Fibroblast of villous mesenchyme (primary cell): ENCODE data around the gene FHOD1. TPM values are rescaled to one million over a fixed set of nuclear protein-coding genes. Genes with fewer than 3 reads are reported as not detected.
A peak's percentile ranks its signal among the peaks of the same experiment; 100 is the strongest.

Experiments used
- DNase-seq: peaks from one replicate; pipeline ENCODE4 v3.0.0-alpha.2; 2010; ENCODE audit warnings: low read depth
- H3K4me3 ChIP-seq: 2 replicates; pipeline ENCODE4 v1.5.1; 2011; ENCODE audit warnings: low read depth, mild to moderate bottlenecking, low read length
- CTCF ChIP-seq: IDR thresholded peaks from 2 replicates; pipeline ENCODE4 v1.5.1; 2012; ENCODE audit warnings: low read depth, mild to moderate bottlenecking, low read length; ENCODE audit not compliant: insufficient read depth
- total RNA-seq: library from RNA; depleted of rRNA; stranded (reverse); fragments of >200 nt; gene quantifications from 2 replicates; pipeline ENCODE4 v1.2.3, GENCODE V29; 2012

The FHOD1 gene
- total RNA-seq, 1 donor, result 22.9 TPM

- TF ChIP-seq CTCF, result no peak
- DNase-seq, result no peak
- no peak overlapping the region for H3K4me3 ChIP-seq
Observed at GRCh38 chr16:67238806-67239470, 8.3 kb downstream of the FHOD1 start.

DNA sequence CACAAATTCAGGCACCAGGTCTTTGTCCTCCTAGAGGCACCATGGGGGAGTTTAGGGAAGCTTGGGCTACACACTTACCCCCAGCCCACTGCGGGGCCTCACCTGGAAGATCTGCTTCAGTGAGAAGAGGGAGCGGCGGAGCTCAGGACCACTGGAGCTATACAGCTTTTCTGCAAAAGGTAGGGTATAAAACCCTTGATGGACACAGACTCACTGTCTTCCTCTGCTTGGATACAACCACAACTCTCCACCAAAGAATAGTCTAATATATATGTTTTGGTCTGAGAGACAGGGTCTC is 9.1 kb downstream of the FHOD1 start:
- no peak overlapping the region for H3K4me3 ChIP-seq
- no peak for DNase-seq
- TF ChIP-seq CTCF, result no peak

- H3K4me3 ChIP-seq, result no peak overlapping the region
- TF ChIP-seq CTCF, result no peak
- no peak for DNase-seq
Observed at GRCh38 chr16:67237396-67238277, 9.6 kb downstream of the FHOD1 start.

- TF ChIP-seq CTCF, result no peak
- DNase-seq, result peak; percentile 56
- no peak overlapping the region for H3K4me3 ChIP-seq
Observed at GRCh38 chr16:67236563-67237395, 10.5 kb downstream of the FHOD1 start.

GRCh38 chr16:67235816-67236562 is 11.3 kb downstream of the FHOD1 start:
- no peak for DNase-seq

More at GRCh38 chr16:67235816-67236562, 11.3 kb downstream of the FHOD1 start:
- TF ChIP-seq CTCF, result no peak
- H3K4me3 ChIP-seq, result no peak overlapping the region
